A549 (cell line): ENCODE measurements around the gene ENPP4. TPM values are rescaled to one million over a fixed set of nuclear protein-coding genes. Genes with fewer than 3 reads are reported as not detected.

Source experiments
- ATAC-seq, 2 experiments: fragments of 200-7000 bp in 1 of 2; fragments of >200 bp in 1 of 2; cut with Nextera tagmentation in 1 of 2; cut with Tn5 transposase in 1 of 2; 3 replicates each; pipeline versions ENCODE4 v1.8.0 to v1.9.1; 2018 to 2020; ENCODE audit warnings: mild to moderate bottlenecking in 1 of 2, moderate library complexity in 1 of 2
- CTCF ChIA-PET: fragments of 300-600 bp; sonication (Branson Sonifier 250); formaldehyde crosslinking; extraction: SDS; loops from one replicate; lab custom pipeline; 2021; ENCODE audit warnings: antibody characterized with exemption, inconsistent platforms; lab: Yijun Ruan, JAX
- POLR2A ChIA-PET: fragments of 350-600 bp; formaldehyde crosslinking; extraction: SDS; loops from one replicate; lab custom pipeline; 2021; ENCODE audit warnings: antibody characterized with exemption, inconsistent platforms; lab: Yijun Ruan, JAX
- DNase-seq, 2 experiments: peaks; one replicate each; pipeline versions ENCODE4 v3.0.0 to v3.0.0-alpha.2; 2011 to 2016; ENCODE audit warnings: low read depth in 1 of 2, low spot score in 1 of 2
- FAIRE-seq: peaks from 2 replicates; lab custom pipeline; 2011; peaks lifted over from hg19 to GRCh38; lab: Jason Lieb, UNC
- H3K27ac ChIP-seq, 2 experiments: fragments of >200 bp; sonication (Bioruptor Twin); formaldehyde crosslinking; 3 replicates each; pipeline ENCODE4 v1.5.1; 2016 to 2017
- H3K4me1 ChIP-seq: fragments of >200 bp; sonication (Bioruptor Twin); formaldehyde crosslinking; 3 replicates; pipeline ENCODE4 v1.6.1; 2016
- H3K4me2 ChIP-seq: fragments of >200 bp; sonication (Bioruptor Twin); formaldehyde crosslinking; 3 replicates; pipeline ENCODE4 v1.6.1; 2016
- H3K4me3 ChIP-seq: fragments of >200 bp; sonication (Bioruptor Twin); formaldehyde crosslinking; 3 replicates; pipeline ENCODE4 v1.5.1; 2016
- H3K9me3 ChIP-seq: fragments of >200 bp; sonication (Bioruptor Twin); formaldehyde crosslinking; 3 replicates; pipeline ENCODE4 v1.6.1; 2016
- BHLHE40 ChIP-seq: IDR thresholded peaks from 2 replicates; pipeline ENCODE4 v1.6.1; 2012; ENCODE audit warnings: low read depth, low read length, inconsistent platforms
- CBX2 ChIP-seq: fragments of 200-600 bp; sonication (generic); IDR thresholded peaks from 2 replicates; pipeline ENCODE4 v1.6.1; 2016; ENCODE audit warnings: low read depth, mild to moderate bottlenecking, borderline replicate concordance
- CBX8 ChIP-seq: fragments of 200-600 bp; sonication (generic); IDR thresholded peaks from 2 replicates; pipeline ENCODE4 v1.6.1; 2016
- CHD2 ChIP-seq: fragments of 150-350 bp; IDR thresholded peaks from 2 replicates; pipeline ENCODE4 v1.6.1; 2014; ENCODE audit warnings: low read length; ENCODE audit not compliant: partially characterized antibody
- CHD4 ChIP-seq: fragments of 200-600 bp; sonication (generic); IDR thresholded peaks from 2 replicates; pipeline ENCODE4 v1.6.1; 2016; ENCODE audit warnings: antibody characterized with exemption, mild to moderate bottlenecking, borderline replicate concordance
- E2F6 ChIP-seq: IDR thresholded peaks from 2 replicates; pipeline ENCODE4 v1.6.1; 2012; ENCODE audit warnings: low read depth, borderline replicate concordance
- EHMT2 ChIP-seq: fragments of 200-600 bp; sonication (generic); IDR thresholded peaks from 2 replicates; pipeline ENCODE4 v1.6.1; 2016; ENCODE audit warnings: antibody characterized with exemption, low read depth, mild to moderate bottlenecking, moderate library complexity
- FOSB ChIP-seq: fragments of 250-450 bp; sonication (Bioruptor Pico); IDR thresholded peaks from 2 replicates; pipeline ENCODE4 v1.5.0; 2020; ENCODE audit warnings: mild to moderate bottlenecking, moderate library complexity
- FOSL2 ChIP-seq, 2 experiments: fragments of 450-650 bp in 1 of 2; fragments of >200 bp in 1 of 2; sonication (Bioruptor Twin) in 1 of 2; formaldehyde crosslinking; IDR thresholded peaks; 2 replicates each; pipeline versions ENCODE4 v1.5.0 to v1.6.1; 2016 to 2020; ENCODE audit warnings: mild to moderate bottlenecking in 1 of 2, moderate library complexity in 1 of 2
- GATA3 ChIP-seq: IDR thresholded peaks from 2 replicates; pipeline ENCODE4 v1.6.1; 2012; ENCODE audit warnings: borderline replicate concordance
- HEYL ChIP-seq: fragments of 250-450 bp; sonication (Bioruptor Pico); IDR thresholded peaks from 2 replicates; pipeline ENCODE4 v1.8.0; 2021; ENCODE audit warnings: mild to moderate bottlenecking, moderate library complexity
- HOXA7 ChIP-seq: fragments of 250-450 bp; sonication (Bioruptor Pico); IDR thresholded peaks from 2 replicates; pipeline ENCODE4 v1.5.0; 2020; ENCODE audit warnings: mild to moderate bottlenecking, moderate library complexity
- JUN ChIP-seq, 2 experiments: fragments of >200 bp; sonication (Bioruptor Twin); formaldehyde crosslinking; IDR thresholded peaks; 2 replicates in 1 of 2; 3 replicates in 1 of 2; pipeline ENCODE4 v1.6.1; 2016 to 2017
- KDM1A ChIP-seq: fragments of 200-600 bp; sonication (generic); IDR thresholded peaks from 2 replicates; pipeline ENCODE4 v1.6.1; 2016; ENCODE audit warnings: low read depth, mild to moderate bottlenecking
- KDM5A ChIP-seq: fragments of 200-600 bp; sonication (generic); IDR thresholded peaks from 2 replicates; pipeline ENCODE4 v1.6.1; 2016; ENCODE audit warnings: antibody characterized with exemption, mild to moderate bottlenecking
- MAZ ChIP-seq: fragments of 150-350 bp; IDR thresholded peaks from 2 replicates; pipeline ENCODE4 v1.6.1; 2014; ENCODE audit warnings: antibody characterized with exemption, low read depth, low read length, borderline replicate concordance
- PHF8 ChIP-seq: fragments of 200-600 bp; sonication (generic); IDR thresholded peaks from 2 replicates; pipeline ENCODE4 v1.6.1; 2016; ENCODE audit warnings: low read depth, mild to moderate bottlenecking, antibody characterized with exemption, moderate library complexity, borderline replicate concordance
- POLR2A ChIP-seq: IDR thresholded peaks from 2 replicates; pipeline ENCODE4 v1.6.1; 2012; ENCODE audit warnings: mild to moderate bottlenecking, low read length
- RCOR1 ChIP-seq: fragments of 150-350 bp; IDR thresholded peaks from 2 replicates; pipeline ENCODE4 v1.6.1; 2014; ENCODE audit warnings: antibody characterized with exemption, low read length, low read depth
- RFX5 ChIP-seq: fragments of 450-650 bp; IDR thresholded peaks from 2 replicates; pipeline ENCODE4 v1.7.1; 2014; ENCODE audit warnings: antibody characterized with exemption, mild to moderate bottlenecking, moderate library complexity
- SMC3 ChIP-seq: fragments of >200 bp; sonication (Bioruptor Twin); formaldehyde crosslinking; IDR thresholded peaks from 3 replicates; pipeline ENCODE4 v1.6.1; 2018; ENCODE audit warnings: inconsistent platforms
- TP53 ChIP-seq: fragments of 250-450 bp; sonication (Bioruptor Pico); IDR thresholded peaks from 2 replicates; pipeline ENCODE4 v1.5.0; 2021; ENCODE audit warnings: mild to moderate bottlenecking, moderate library complexity
- ZC3H11A ChIP-seq: fragments of 450-650 bp; IDR thresholded peaks from 2 replicates; pipeline ENCODE4 v1.6.1; 2014; ENCODE audit warnings: antibody characterized with exemption, mild to moderate bottlenecking
- ZNF302 ChIP-seq: fragments of 250-450 bp; sonication (Bioruptor Pico); IDR thresholded peaks from 2 replicates; pipeline ENCODE4 v1.9.0; 2021; ENCODE audit warnings: inconsistent platforms, mild to moderate bottlenecking, moderate library complexity
- WGBS: methylation state at CpG from one replicate; pipeline ENCODE4 v1.1.6; 2017; ENCODE audit errors: missing lambda C conversion rate; 5-methylcytosine and 5-hydroxymethylcytosine counted together
- polyA plus RNA-seq, 4 experiments: library from polyadenylated mRNA; depleted of rRNA in 3 of 4; stranded (reverse); fragments of >200 nt; fragmentation: RNase III in 1 of 4; extraction: RNeasy Plus Mini Kit Qiagen cat#74134 plus additional on column Dnase treatment in 1 of 4; gene quantifications; 2 replicates in 3 of 4; 3 replicates in 1 of 4; pipeline ENCODE4 v1.2.3, GENCODE V29; 2011 to 2017

Gene ENPP4
- polyA plus RNA-seq, 2 of the 4 experiments (the other 2 are of a cell fraction) = 0.65 to 1.0 TPM

- no peak for ATAC-seq
- Histone ChIP-seq H3K4me2 (no peak overlapping the region), H3K27ac (no peak overlapping the region), H3K4me3 (no peak overlapping the region), H3K4me1 (no peaks in the 10 kb centered on the region), H3K9me3 (no peaks in the 10 kb centered on the region)
- CTCF ChIA-PET = no interaction called here
- FAIRE-seq = no peak
- 0% methylated on average over 1 of the region's 1 CpG for WGBS
- no peak for DNase-seq
- no peak for TF ChIP-seq RFX5
- TF ChIP-seq CBX2 = no peak
- no peak for TF ChIP-seq MAZ
- TF ChIP-seq ZC3H11A = no peak
- TF ChIP-seq, all 56 proteins: peak for 0
- POLR2A ChIA-PET = no interaction called here
These were observed 56.8 kb downstream of the ENPP4 start for GRCh38 chr6:46186583-46186982.

GRCh38 chr6:46189726-46190125 is 59.9 kb downstream of the ENPP4 start:
- H3K4me3 ChIP-seq = no peak overlapping the region
- no peak overlapping the region for H3K27ac ChIP-seq
- ATAC-seq = no peak
- ChIA-PET POLR2A (no interaction called here), CTCF (interaction anchor here (0.6 kb wide), 1 partner anchor 21 kb away, joined by 3 read pairs; no protein-coding TSS in a partner anchor)
- FAIRE-seq = no peak
- no peaks in the 10 kb centered on the region for H3K4me1 ChIP-seq
- no peak overlapping the region for H3K4me2 ChIP-seq
- TF ChIP-seq POLR2A (no peak), CHD4 (no peak), KDM1A (no peak), EHMT2 (no peak), ZNF302 (CRISPR knock-in tag) (no peak), CBX8 (no peak), HOXA7 (CRISPR knock-in tag) (no peak), FOSL2 (IDR thresholded peaks at IDR 0.05) (no peak), FOSL2 (CRISPR knock-in tag; IDR thresholded peaks at IDR 0.05) (no peak), KDM5A (no peak), PHF8 (no peak), E2F6 (no peak), HEYL (CRISPR knock-in tag) (no peak), SMC3 (no peak), ZC3H11A (no peak)
- H3K9me3 ChIP-seq = no peaks in the 10 kb centered on the region
- no peak for DNase-seq
- 20% methylated on average over 4 of the region's 4 CpGs for WGBS

GRCh38 chr6:46190889-46191288 is 61.1 kb downstream of the ENPP4 start:
- Histone ChIP-seq H3K27ac (no peak overlapping the region), H3K4me2 (no peak overlapping the region), H3K4me3 (no peak overlapping the region), H3K4me1 (no peaks in the 10 kb centered on the region), H3K9me3 (no peaks in the 10 kb centered on the region)
- CTCF ChIA-PET = interaction anchor here (0.6 kb wide), 2 partner anchors 10 to 189 kb away, joined by 3 read pairs; no protein-coding TSS in a partner anchor
- WGBS = 0% methylated on average over 4 of the region's 4 CpGs
- POLR2A ChIA-PET = no interaction called here
- DNase-seq (no peak), FAIRE-seq (no peak), ATAC-seq (no peak)
- TF ChIP-seq GATA3 (no peak), CHD2 (no peak)

GRCh38 chr6:46191961-46192360 is 62.2 kb downstream of the ENPP4 start:
- no peak for ATAC-seq

More at GRCh38 chr6:46191961-46192360, 62.2 kb downstream of the ENPP4 start:
- WGBS = 0% methylated on average over 1 of the region's 1 CpG
- Histone ChIP-seq H3K4me2 (no peak overlapping the region), H3K9me3 (no peaks in the 10 kb centered on the region), H3K4me3 (no peak overlapping the region), H3K4me1 (no peaks in the 10 kb centered on the region), H3K27ac (no peak overlapping the region)
- POLR2A ChIA-PET = no interaction called here
- no peak for TF ChIP-seq RFX5
- TF ChIP-seq BHLHE40 = no peak
- TF ChIP-seq KDM1A = no peak
- no peak for TF ChIP-seq RCOR1
- TF ChIP-seq FOSB (CRISPR knock-in tag) = no peak
- no peak for TF ChIP-seq JUN (IDR thresholded peaks at IDR 0.05)
- TF ChIP-seq TP53 (CRISPR knock-in tag) = no peak
- no peak for TF ChIP-seq FOSL2 (IDR thresholded peaks at IDR 0.05)
- TF ChIP-seq FOSL2 (CRISPR knock-in tag; IDR thresholded peaks at IDR 0.05) = no peak
- DNase-seq = no peak
- CTCF ChIA-PET = no interaction called here
- no peak for FAIRE-seq

Other genes with a start within 250 kb of the ENPP4 start
- not detected in 2 replicates for gene CLIC5, start 114.1 kb upstream of the ENPP4 start, polyA plus RNA-seq (2011; rRNA removed)
- gene CLIC5, start 114.1 kb upstream of the ENPP4 start, polyA plus RNA-seq (2017; fragmentation: RNase III; extraction: RNeasy Plus Mini Kit Qiagen cat#74134 plus additional on column Dnase treatment) = not detected in 3 replicates
- not detected in 2 replicates for gene ENPP5, start 41.0 kb downstream of the ENPP4 start, polyA plus RNA-seq (2011; rRNA removed)
- gene ENPP5, start 41.0 kb downstream of the ENPP4 start, polyA plus RNA-seq (2017; fragmentation: RNase III; extraction: RNeasy Plus Mini Kit Qiagen cat#74134 plus additional on column Dnase treatment) = not detected in 3 replicates